ENCODE results near the gene SH3TC2.

DNA sequence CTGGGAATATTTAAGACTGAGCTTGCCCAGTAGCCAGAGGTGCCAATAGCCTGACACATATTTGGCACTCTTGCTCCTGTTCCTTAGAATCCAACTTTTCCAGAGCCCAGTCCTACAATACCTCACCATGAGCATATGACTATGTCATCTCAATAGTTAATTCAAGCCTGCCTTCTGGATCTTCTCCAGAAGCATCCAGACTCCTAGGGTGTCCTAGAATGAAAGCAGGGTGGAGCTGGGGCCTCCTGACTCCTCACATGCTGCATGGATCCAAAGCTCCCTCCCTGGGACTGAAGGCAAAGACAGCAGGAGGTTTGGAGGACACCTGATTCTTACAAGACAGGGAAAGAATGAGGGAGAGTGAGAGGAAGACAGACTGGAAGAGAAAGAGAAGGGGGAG is 37.9 kb downstream of the SH3TC2 start:
- no peak for TF ChIP-seq ZNF510 (tag by site-specific recombination; IDR thresholded peaks at IDR 0.05; ENCODE audit: insufficient replicate concordance)
- TF ChIP-seq, protein P1, sequence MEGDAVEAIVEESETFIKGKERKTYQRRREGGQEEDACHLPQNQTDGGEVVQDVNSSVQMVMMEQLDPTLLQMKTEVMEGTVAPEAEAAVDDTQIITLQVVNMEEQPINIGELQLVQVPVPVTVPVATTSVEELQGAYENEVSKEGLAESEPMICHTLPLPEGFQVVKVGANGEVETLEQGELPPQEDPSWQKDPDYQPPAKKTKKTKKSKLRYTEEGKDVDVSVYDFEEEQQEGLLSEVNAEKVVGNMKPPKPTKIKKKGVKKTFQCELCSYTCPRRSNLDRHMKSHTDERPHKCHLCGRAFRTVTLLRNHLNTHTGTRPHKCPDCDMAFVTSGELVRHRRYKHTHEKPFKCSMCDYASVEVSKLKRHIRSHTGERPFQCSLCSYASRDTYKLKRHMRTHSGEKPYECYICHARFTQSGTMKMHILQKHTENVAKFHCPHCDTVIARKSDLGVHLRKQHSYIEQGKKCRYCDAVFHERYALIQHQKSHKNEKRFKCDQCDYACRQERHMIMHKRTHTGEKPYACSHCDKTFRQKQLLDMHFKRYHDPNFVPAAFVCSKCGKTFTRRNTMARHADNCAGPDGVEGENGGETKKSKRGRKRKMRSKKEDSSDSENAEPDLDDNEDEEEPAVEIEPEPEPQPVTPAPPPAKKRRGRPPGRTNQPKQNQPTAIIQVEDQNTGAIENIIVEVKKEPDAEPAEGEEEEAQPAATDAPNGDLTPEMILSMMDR (tag by site-specific recombination; IDR thresholded peaks at IDR 0.05), result no peak
- TF ChIP-seq ZNF16 (tag by site-specific recombination; IDR thresholded peaks at IDR 0.05; ENCODE audit: low read depth), result no peak
- no peak for TF ChIP-seq ZNF76 (tag by site-specific recombination; IDR thresholded peaks at IDR 0.05; ENCODE audit: borderline replicate concordance, low read depth)
- TF ChIP-seq, protein P2, sequence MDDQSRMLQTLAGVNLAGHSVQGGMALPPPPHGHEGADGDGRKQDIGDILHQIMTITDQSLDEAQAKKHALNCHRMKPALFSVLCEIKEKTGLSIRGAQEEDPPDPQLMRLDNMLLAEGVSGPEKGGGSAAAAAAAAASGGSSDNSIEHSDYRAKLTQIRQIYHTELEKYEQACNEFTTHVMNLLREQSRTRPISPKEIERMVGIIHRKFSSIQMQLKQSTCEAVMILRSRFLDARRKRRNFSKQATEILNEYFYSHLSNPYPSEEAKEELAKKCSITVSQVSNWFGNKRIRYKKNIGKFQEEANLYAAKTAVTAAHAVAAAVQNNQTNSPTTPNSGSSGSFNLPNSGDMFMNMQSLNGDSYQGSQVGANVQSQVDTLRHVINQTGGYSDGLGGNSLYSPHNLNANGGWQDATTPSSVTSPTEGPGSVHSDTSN (CRISPR knock-in tag; IDR thresholded peaks at IDR 0.05), result no peak
- TF ChIP-seq, protein P3, sequence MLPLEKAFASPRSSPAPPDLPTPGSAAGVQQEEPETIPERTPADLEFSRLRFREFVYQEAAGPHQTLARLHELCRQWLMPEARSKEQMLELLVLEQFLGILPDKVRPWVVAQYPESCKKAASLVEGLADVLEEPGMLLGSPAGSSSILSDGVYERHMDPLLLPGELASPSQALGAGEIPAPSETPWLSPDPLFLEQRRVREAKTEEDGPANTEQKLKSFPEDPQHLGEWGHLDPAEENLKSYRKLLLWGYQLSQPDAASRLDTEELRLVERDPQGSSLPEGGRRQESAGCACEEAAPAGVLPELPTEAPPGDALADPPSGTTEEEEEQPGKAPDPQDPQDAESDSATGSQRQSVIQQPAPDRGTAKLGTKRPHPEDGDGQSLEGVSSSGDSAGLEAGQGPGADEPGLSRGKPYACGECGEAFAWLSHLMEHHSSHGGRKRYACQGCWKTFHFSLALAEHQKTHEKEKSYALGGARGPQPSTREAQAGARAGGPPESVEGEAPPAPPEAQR (tag by site-specific recombination; IDR thresholded peaks at IDR 0.05), result no peak
- no peak for TF ChIP-seq ZNF121 (tag by site-specific recombination; IDR thresholded peaks at IDR 0.05)
- TF ChIP-seq YY1 (tag by site-specific recombination; IDR thresholded peaks at IDR 0.05), result no peak

Measured in HEK293 (cell line).